ENCODE results near the gene FZD1. TPM values are rescaled to one million over a fixed set of nuclear protein-coding genes. Genes with fewer than 3 reads are reported as not detected.

Gene FZD1
- total and polyA plus RNA-seq, 2 of the 4 experiments (the other 2 are of a cell fraction), result 3.6 to 6.8 TPM

DNA sequence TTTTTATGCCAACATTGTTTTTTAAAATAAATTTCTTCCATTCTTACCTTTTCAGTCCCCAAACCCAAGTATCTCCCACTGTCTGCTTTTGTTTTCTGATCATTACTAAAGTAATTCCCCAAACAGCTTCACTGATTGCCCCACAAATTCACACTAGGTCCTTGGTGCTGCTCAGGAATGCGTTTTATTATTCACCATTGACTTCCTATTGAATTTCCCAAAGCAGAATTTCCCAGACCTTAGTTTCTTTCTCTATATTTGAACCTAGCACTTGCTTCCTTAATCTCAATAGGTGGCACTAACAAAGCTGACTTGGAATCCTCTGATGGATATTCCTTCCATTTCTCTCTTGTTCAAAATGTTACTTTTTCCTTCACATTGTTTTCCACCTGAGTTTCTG lies 52.2 kb downstream of the FZD1 start:
- in situ Hi-C loops (cut with MboI; ENCODE audit: low sequenced_read_pairs), result no loop called here

More for the DNA sequence above, 52.2 kb downstream of the FZD1 start:
- Histone ChIP-seq H2AK5ac (ENCODE audit: low read depth, low read length) (no peak overlapping the region), H3K4me2 (ENCODE audit: low read depth, low read length) (no peak overlapping the region), H4K20me1 (ENCODE audit: insufficient read depth, low read length) (no peaks in the 10 kb centered on the region), H3K9me3 (ENCODE audit: control insufficient read depth, insufficient read depth, low read length) (no peaks in the 10 kb centered on the region), H3K4me3 (ENCODE audit: insufficient read depth, low read depth, low read length) (no peak overlapping the region), H3K27me3 (ENCODE audit: control insufficient read depth, insufficient read depth, low read length) (no peaks in the 10 kb centered on the region; the same call in 1 of the 2 replicates), H4K5ac (ENCODE audit: low read depth, low read length) (no peak overlapping the region), H2BK15ac (ENCODE audit: low read depth, low read length) (no peak overlapping the region), H2BK5ac (ENCODE audit: low read depth, low read length, poor library complexity, severe bottlenecking) (no peak overlapping the region), H3K36me3 (ENCODE audit: control insufficient read depth, insufficient read depth, low read length) (no peaks in the 10 kb centered on the region), H3K79me1 (ENCODE audit: low read depth in 1 of 2, low read length in 2 of 2) (no peaks in the 10 kb centered on the region), H2BK120ac (ENCODE audit: low read depth, low read length) (no peak overlapping the region), H3K4ac (ENCODE audit: low read depth, low read length) (no peak overlapping the region), H3K23ac (ENCODE audit: low read depth, low read length) (no peak overlapping the region), H2AFZ (replicated peaks; ENCODE audit: low read length, poor library complexity) (no peak overlapping the region), H4K8ac (ENCODE audit: low read depth in 2 of 2, low read length in 2 of 2) (no peak overlapping the region), H3K14ac (replicated peaks; ENCODE audit: low read depth, low read length) (no peak overlapping the region), H3K9ac (ENCODE audit: low read depth, low read length) (no peak overlapping the region), H3K4me1 (ENCODE audit: control insufficient read depth, insufficient read depth, low read length) (no peaks in the 10 kb centered on the region), H2BK20ac (ENCODE audit: low read depth, low read length) (no peak overlapping the region), H3K18ac (ENCODE audit: low read depth, low read length) (no peak overlapping the region), H3K56ac (ENCODE audit: extremely low read depth, insufficient read depth, low read length) (no peak overlapping the region), H3K27ac (ENCODE audit: insufficient read depth, low read length) (no peak overlapping the region), H3K9me1 (ENCODE audit: insufficient read depth, low read length) (no peaks in the 10 kb centered on the region), H2AK9ac (replicated peaks; ENCODE audit: low read depth, low read length, poor library complexity) (no peak overlapping the region), H4K91ac (ENCODE audit: insufficient read depth, low read depth, low read length) (no peak overlapping the region)
- ATAC-seq (ENCODE audit: low read depth) (no peak), DNase-seq (no peak)
- TF ChIP-seq MAZ (IDR thresholded peaks at IDR 0.05; ENCODE audit: borderline replicate concordance, low read depth, low read length) (no peak), MAFK (IDR thresholded peaks at IDR 0.05; ENCODE audit: low read depth, low read length) (no peak), RCOR1 (IDR thresholded peaks at IDR 0.05; ENCODE audit: insufficient replicate concordance, low read length) (no peak), RFX5 (IDR thresholded peaks at IDR 0.05; ENCODE audit: low read depth, low read length) (no peak), MXI1 (IDR thresholded peaks at IDR 0.05; ENCODE audit: borderline replicate concordance, low read depth, low read length) (no peak), SMC3 (IDR thresholded peaks at IDR 0.05; ENCODE audit: low read depth, low read length) (no peak), FOS (IDR thresholded peaks at IDR 0.05; ENCODE audit: low read depth, low read length) (no peak), NFE2L2 (IDR thresholded peaks at IDR 0.05; ENCODE audit: low read depth, low read length) (no peak), POLR2A (IDR thresholded peaks at IDR 0.05; ENCODE audit: low read depth, low read length) (no peak), RAD21 (IDR thresholded peaks at IDR 0.05; ENCODE audit: low read length) (no peak), BHLHE40 (IDR thresholded peaks at IDR 0.05; ENCODE audit: low read depth, low read length) (no peak), CEBPB (IDR thresholded peaks at IDR 0.05; ENCODE audit: low read depth, low read length) (no peak), CHD1 (IDR thresholded peaks at IDR 0.05; ENCODE audit: low read depth, low read length) (no peak)
- TF ChIP-seq, protein P1, sequence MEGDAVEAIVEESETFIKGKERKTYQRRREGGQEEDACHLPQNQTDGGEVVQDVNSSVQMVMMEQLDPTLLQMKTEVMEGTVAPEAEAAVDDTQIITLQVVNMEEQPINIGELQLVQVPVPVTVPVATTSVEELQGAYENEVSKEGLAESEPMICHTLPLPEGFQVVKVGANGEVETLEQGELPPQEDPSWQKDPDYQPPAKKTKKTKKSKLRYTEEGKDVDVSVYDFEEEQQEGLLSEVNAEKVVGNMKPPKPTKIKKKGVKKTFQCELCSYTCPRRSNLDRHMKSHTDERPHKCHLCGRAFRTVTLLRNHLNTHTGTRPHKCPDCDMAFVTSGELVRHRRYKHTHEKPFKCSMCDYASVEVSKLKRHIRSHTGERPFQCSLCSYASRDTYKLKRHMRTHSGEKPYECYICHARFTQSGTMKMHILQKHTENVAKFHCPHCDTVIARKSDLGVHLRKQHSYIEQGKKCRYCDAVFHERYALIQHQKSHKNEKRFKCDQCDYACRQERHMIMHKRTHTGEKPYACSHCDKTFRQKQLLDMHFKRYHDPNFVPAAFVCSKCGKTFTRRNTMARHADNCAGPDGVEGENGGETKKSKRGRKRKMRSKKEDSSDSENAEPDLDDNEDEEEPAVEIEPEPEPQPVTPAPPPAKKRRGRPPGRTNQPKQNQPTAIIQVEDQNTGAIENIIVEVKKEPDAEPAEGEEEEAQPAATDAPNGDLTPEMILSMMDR (conservative IDR thresholded peaks at IDR 0.05; ENCODE audit: low read depth, low read length), result no peak
- TF ChIP-seq, protein P2, sequence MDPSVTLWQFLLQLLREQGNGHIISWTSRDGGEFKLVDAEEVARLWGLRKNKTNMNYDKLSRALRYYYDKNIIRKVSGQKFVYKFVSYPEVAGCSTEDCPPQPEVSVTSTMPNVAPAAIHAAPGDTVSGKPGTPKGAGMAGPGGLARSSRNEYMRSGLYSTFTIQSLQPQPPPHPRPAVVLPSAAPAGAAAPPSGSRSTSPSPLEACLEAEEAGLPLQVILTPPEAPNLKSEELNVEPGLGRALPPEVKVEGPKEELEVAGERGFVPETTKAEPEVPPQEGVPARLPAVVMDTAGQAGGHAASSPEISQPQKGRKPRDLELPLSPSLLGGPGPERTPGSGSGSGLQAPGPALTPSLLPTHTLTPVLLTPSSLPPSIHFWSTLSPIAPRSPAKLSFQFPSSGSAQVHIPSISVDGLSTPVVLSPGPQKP (IDR thresholded peaks at IDR 0.05; ENCODE audit: borderline replicate concordance, low read depth, low read length), result no peak
- TF ChIP-seq, protein P3, sequence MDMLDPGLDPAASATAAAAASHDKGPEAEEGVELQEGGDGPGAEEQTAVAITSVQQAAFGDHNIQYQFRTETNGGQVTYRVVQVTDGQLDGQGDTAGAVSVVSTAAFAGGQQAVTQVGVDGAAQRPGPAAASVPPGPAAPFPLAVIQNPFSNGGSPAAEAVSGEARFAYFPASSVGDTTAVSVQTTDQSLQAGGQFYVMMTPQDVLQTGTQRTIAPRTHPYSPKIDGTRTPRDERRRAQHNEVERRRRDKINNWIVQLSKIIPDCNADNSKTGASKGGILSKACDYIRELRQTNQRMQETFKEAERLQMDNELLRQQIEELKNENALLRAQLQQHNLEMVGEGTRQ (IDR thresholded peaks at IDR 0.05; ENCODE audit: low read depth, low read length), result no peak
- no TSS peak for BruUV-seq (replicated peaks)
- dilution Hi-C loops (cut with HindIII; ENCODE audit: low sequenced_read_pairs, unreplicated experiment), result no loop called here
- WGBS, 2 experiments (ENCODE audit: extremely low coverage in 2 of 2, insufficient read length in 1 of 2), result no CpG with 5 or more reads among the region's 1 CpG
- ChIA-PET CTCF (no interaction called here), POLR2A (ENCODE audit: unreplicated experiment) (no interaction called here)
- intact Hi-C loops (cut with micrococcal nuclease), result no loop called here
